Testis (tissue), 2 donors: ENCODE measurements around the gene TSPAN14.

Source experiments
- POLR2A ChIP-seq: fragments of 450-650 bp; IDR thresholded peaks from one replicate; pipeline ENCODE4 v1.6.1; 2017; ENCODE audit warnings: antibody characterized with exemption, mild to moderate bottlenecking, moderate library complexity
- TF ChIP-seq, protein P1 (sequence below), 3 experiments: fragments of 450-650 bp in 2 of 3; fragments of 200-600 bp in 1 of 3; sonication (generic) in 1 of 3; IDR thresholded peaks; one replicate each; pipeline ENCODE4 v1.5.1; 2016 to 2019; ENCODE audit warnings: antibody characterized with exemption in 3 of 3, mild to moderate bottlenecking in 2 of 3, moderate library complexity in 1 of 3

DNA sequence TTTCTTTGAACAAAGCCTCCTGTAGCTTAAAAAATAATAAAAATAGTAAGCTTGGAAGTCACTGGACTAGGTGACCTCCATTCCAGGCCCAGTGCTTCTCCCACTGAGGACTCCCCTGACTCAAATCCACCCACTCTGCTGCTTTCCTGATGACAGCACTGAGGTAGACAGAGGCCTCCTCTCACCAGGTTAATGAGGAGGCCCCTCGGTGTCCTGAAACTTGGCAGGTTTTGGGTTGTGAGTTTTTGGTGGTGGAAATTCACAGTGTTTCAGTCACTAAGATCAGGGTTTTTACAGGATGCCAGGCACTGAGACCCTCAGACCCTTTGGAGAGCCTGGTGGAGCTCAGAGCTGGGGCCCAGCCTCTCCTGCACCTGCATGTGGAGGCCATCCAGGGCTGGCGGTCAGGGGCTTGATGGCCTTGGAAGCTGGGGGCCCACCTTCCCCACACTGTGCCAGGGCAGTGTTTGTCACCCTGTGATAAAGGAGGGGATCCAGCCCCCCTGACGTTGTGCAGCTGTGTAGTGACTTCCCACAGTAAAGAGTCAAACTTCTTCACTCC lies 19.1 kb downstream of the TSPAN14 start:
- TF ChIP-seq, protein P1, sequence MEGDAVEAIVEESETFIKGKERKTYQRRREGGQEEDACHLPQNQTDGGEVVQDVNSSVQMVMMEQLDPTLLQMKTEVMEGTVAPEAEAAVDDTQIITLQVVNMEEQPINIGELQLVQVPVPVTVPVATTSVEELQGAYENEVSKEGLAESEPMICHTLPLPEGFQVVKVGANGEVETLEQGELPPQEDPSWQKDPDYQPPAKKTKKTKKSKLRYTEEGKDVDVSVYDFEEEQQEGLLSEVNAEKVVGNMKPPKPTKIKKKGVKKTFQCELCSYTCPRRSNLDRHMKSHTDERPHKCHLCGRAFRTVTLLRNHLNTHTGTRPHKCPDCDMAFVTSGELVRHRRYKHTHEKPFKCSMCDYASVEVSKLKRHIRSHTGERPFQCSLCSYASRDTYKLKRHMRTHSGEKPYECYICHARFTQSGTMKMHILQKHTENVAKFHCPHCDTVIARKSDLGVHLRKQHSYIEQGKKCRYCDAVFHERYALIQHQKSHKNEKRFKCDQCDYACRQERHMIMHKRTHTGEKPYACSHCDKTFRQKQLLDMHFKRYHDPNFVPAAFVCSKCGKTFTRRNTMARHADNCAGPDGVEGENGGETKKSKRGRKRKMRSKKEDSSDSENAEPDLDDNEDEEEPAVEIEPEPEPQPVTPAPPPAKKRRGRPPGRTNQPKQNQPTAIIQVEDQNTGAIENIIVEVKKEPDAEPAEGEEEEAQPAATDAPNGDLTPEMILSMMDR (IDR thresholded peaks at IDR 0.05), result no peak
- TF ChIP-seq POLR2A, result no peak
